A549 (cell line): ENCODE results near the gene IDUA. TPM values are rescaled to one million over a fixed set of nuclear protein-coding genes. Genes with fewer than 3 reads are reported as not detected.

Source experiments
- ATAC-seq, 2 experiments: fragments of 200-7000 bp in 1 of 2; fragments of >200 bp in 1 of 2; cut with Nextera tagmentation in 1 of 2; cut with Tn5 transposase in 1 of 2; 3 replicates each; pipeline versions ENCODE4 v1.8.0 to v1.9.1; 2018 to 2020; ENCODE audit warnings: mild to moderate bottlenecking in 1 of 2, moderate library complexity in 1 of 2
- CTCF ChIA-PET: fragments of 300-600 bp; sonication (Branson Sonifier 250); formaldehyde crosslinking; extraction: SDS; loops from one replicate; lab custom pipeline; 2021; ENCODE audit warnings: antibody characterized with exemption, inconsistent platforms; lab: Yijun Ruan, JAX
- POLR2A ChIA-PET: fragments of 350-600 bp; formaldehyde crosslinking; extraction: SDS; loops from one replicate; lab custom pipeline; 2021; ENCODE audit warnings: antibody characterized with exemption, inconsistent platforms; lab: Yijun Ruan, JAX
- DNase-seq, 2 experiments: peaks; one replicate each; pipeline versions ENCODE4 v3.0.0 to v3.0.0-alpha.2; 2011 to 2016; ENCODE audit warnings: low read depth in 1 of 2, low spot score in 1 of 2
- FAIRE-seq: peaks from 2 replicates; lab custom pipeline; 2011; peaks lifted over from hg19 to GRCh38; lab: Jason Lieb, UNC
- H3K27ac ChIP-seq, 2 experiments: fragments of >200 bp; sonication (Bioruptor Twin); formaldehyde crosslinking; 3 replicates each; pipeline ENCODE4 v1.5.1; 2016 to 2017
- H3K4me1 ChIP-seq: fragments of >200 bp; sonication (Bioruptor Twin); formaldehyde crosslinking; 3 replicates; pipeline ENCODE4 v1.6.1; 2016
- H3K4me2 ChIP-seq: fragments of >200 bp; sonication (Bioruptor Twin); formaldehyde crosslinking; 3 replicates; pipeline ENCODE4 v1.6.1; 2016
- H3K4me3 ChIP-seq: fragments of >200 bp; sonication (Bioruptor Twin); formaldehyde crosslinking; 3 replicates; pipeline ENCODE4 v1.5.1; 2016
- H3K9me3 ChIP-seq: fragments of >200 bp; sonication (Bioruptor Twin); formaldehyde crosslinking; 3 replicates; pipeline ENCODE4 v1.6.1; 2016
- BHLHE40 ChIP-seq: IDR thresholded peaks from 2 replicates; pipeline ENCODE4 v1.6.1; 2012; ENCODE audit warnings: low read depth, low read length, inconsistent platforms
- CBX8 ChIP-seq: fragments of 200-600 bp; sonication (generic); IDR thresholded peaks from 2 replicates; pipeline ENCODE4 v1.6.1; 2016
- E2F6 ChIP-seq: IDR thresholded peaks from 2 replicates; pipeline ENCODE4 v1.6.1; 2012; ENCODE audit warnings: low read depth, borderline replicate concordance
- EHF ChIP-seq: fragments of 250-450 bp; sonication (Bioruptor Pico); IDR thresholded peaks from 2 replicates; pipeline ENCODE4 v1.5.0; 2020; ENCODE audit warnings: mild to moderate bottlenecking
- EP300 ChIP-seq, 2 experiments: fragments of >200 bp; sonication (Bioruptor Twin); formaldehyde crosslinking; IDR thresholded peaks; 2 replicates in 1 of 2; 3 replicates in 1 of 2; pipeline ENCODE4 v1.6.1; 2016 to 2017
- ESRRA ChIP-seq: fragments of 150-350 bp; IDR thresholded peaks from 2 replicates; pipeline ENCODE4 v1.6.1; 2014; ENCODE audit warnings: mild to moderate bottlenecking, low read length, borderline replicate concordance
- HDAC2 ChIP-seq: fragments of 200-600 bp; sonication (generic); IDR thresholded peaks from 2 replicates; pipeline ENCODE4 v1.6.1; 2016
- HMGXB4 ChIP-seq: fragments of 250-450 bp; sonication (Bioruptor Pico); IDR thresholded peaks from 2 replicates; pipeline ENCODE4 v1.5.0; 2021; ENCODE audit warnings: mild to moderate bottlenecking, moderate library complexity, borderline replicate concordance
- JUNB ChIP-seq: fragments of >200 bp; sonication (Bioruptor Twin); formaldehyde crosslinking; IDR thresholded peaks from 2 replicates; pipeline ENCODE4 v1.6.1; 2016
- KDM5A ChIP-seq: fragments of 200-600 bp; sonication (generic); IDR thresholded peaks from 2 replicates; pipeline ENCODE4 v1.6.1; 2016; ENCODE audit warnings: antibody characterized with exemption, mild to moderate bottlenecking
- NFE2L2 ChIP-seq: fragments of 150-350 bp; conservative IDR thresholded peaks from 2 replicates; pipeline ENCODE4 v1.6.1; 2014; ENCODE audit warnings: low read length
- NPAS2 ChIP-seq: fragments of 250-450 bp; sonication (Bioruptor Pico); IDR thresholded peaks from 2 replicates; pipeline ENCODE4 v1.8.0; 2022; ENCODE audit warnings: mild to moderate bottlenecking, moderate library complexity, borderline replicate concordance
- PHF8 ChIP-seq: fragments of 200-600 bp; sonication (generic); IDR thresholded peaks from 2 replicates; pipeline ENCODE4 v1.6.1; 2016; ENCODE audit warnings: low read depth, mild to moderate bottlenecking, antibody characterized with exemption, moderate library complexity, borderline replicate concordance
- POLR2A ChIP-seq: IDR thresholded peaks from 2 replicates; pipeline ENCODE4 v1.6.1; 2012; ENCODE audit warnings: mild to moderate bottlenecking, low read length
- RARB ChIP-seq: fragments of 250-450 bp; sonication (Bioruptor Pico); IDR thresholded peaks from 2 replicates; pipeline ENCODE4 v1.8.0; 2021; ENCODE audit warnings: mild to moderate bottlenecking, moderate library complexity
- TFCP2L1 ChIP-seq: fragments of 250-450 bp; sonication (Bioruptor Pico); IDR thresholded peaks from 2 replicates; pipeline ENCODE4 v1.5.0; 2021; ENCODE audit warnings: mild to moderate bottlenecking
- ZFP36 ChIP-seq: fragments of 450-650 bp; IDR thresholded peaks from 2 replicates; pipeline ENCODE4 v1.6.1; 2014; ENCODE audit warnings: borderline replicate concordance; ENCODE audit not compliant: partially characterized antibody
- ZSCAN20 ChIP-seq: fragments of 250-450 bp; sonication (Bioruptor Pico); IDR thresholded peaks from 2 replicates; pipeline ENCODE4 v1.8.0; 2022; ENCODE audit warnings: mild to moderate bottlenecking, moderate library complexity
- WGBS: methylation state at CpG from one replicate; pipeline ENCODE4 v1.1.6; 2017; ENCODE audit errors: missing lambda C conversion rate; 5-methylcytosine and 5-hydroxymethylcytosine counted together
- polyA plus RNA-seq, 4 experiments: library from polyadenylated mRNA; depleted of rRNA in 3 of 4; stranded (reverse); fragments of >200 nt; fragmentation: RNase III in 1 of 4; extraction: RNeasy Plus Mini Kit Qiagen cat#74134 plus additional on column Dnase treatment in 1 of 4; gene quantifications; 2 replicates in 3 of 4; 3 replicates in 1 of 4; pipeline ENCODE4 v1.2.3, GENCODE V29; 2011 to 2017
- TF ChIP-seq, protein P1 (sequence below): fragments of 450-650 bp; IDR thresholded peaks from 2 replicates; pipeline ENCODE4 v1.6.1; 2014; ENCODE audit warnings: antibody characterized with exemption
- TF ChIP-seq, protein P2 (sequence below): fragments of 200-600 bp; sonication (generic); IDR thresholded peaks from 2 replicates; pipeline ENCODE4 v1.6.1; 2016; ENCODE audit warnings: antibody characterized with exemption, mild to moderate bottlenecking, moderate library complexity

IDUA gene
- polyA plus RNA-seq, 2 of the 4 experiments (the other 2 are of a cell fraction), result 3.1 to 19.4 TPM

- CTCF ChIA-PET, result interaction anchor here (0.6 kb wide), 1 partner anchor 18 kb away, joined by 4 read pairs; no protein-coding TSS in a partner anchor
- 90% methylated on average over 13 of the region's 24 CpGs for WGBS
- no peaks in the 10 kb centered on the region for H3K9me3 ChIP-seq
- POLR2A ChIA-PET, result no interaction called here
- no peak for TF ChIP-seq JUNB
- no peak for TF ChIP-seq RARB
- TF ChIP-seq, protein P1, sequence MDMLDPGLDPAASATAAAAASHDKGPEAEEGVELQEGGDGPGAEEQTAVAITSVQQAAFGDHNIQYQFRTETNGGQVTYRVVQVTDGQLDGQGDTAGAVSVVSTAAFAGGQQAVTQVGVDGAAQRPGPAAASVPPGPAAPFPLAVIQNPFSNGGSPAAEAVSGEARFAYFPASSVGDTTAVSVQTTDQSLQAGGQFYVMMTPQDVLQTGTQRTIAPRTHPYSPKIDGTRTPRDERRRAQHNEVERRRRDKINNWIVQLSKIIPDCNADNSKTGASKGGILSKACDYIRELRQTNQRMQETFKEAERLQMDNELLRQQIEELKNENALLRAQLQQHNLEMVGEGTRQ, result no peak
- TF ChIP-seq EP300 (IDR thresholded peaks at IDR 0.05), result no peak
- no peak for TF ChIP-seq BHLHE40
- no peak for TF ChIP-seq NFE2L2
- no peak for TF ChIP-seq HDAC2
- no peak for TF ChIP-seq E2F6
- no peak for TF ChIP-seq ESRRA
- no peak for TF ChIP-seq ZSCAN20 (CRISPR knock-in tag)
- TF ChIP-seq, protein P2, sequence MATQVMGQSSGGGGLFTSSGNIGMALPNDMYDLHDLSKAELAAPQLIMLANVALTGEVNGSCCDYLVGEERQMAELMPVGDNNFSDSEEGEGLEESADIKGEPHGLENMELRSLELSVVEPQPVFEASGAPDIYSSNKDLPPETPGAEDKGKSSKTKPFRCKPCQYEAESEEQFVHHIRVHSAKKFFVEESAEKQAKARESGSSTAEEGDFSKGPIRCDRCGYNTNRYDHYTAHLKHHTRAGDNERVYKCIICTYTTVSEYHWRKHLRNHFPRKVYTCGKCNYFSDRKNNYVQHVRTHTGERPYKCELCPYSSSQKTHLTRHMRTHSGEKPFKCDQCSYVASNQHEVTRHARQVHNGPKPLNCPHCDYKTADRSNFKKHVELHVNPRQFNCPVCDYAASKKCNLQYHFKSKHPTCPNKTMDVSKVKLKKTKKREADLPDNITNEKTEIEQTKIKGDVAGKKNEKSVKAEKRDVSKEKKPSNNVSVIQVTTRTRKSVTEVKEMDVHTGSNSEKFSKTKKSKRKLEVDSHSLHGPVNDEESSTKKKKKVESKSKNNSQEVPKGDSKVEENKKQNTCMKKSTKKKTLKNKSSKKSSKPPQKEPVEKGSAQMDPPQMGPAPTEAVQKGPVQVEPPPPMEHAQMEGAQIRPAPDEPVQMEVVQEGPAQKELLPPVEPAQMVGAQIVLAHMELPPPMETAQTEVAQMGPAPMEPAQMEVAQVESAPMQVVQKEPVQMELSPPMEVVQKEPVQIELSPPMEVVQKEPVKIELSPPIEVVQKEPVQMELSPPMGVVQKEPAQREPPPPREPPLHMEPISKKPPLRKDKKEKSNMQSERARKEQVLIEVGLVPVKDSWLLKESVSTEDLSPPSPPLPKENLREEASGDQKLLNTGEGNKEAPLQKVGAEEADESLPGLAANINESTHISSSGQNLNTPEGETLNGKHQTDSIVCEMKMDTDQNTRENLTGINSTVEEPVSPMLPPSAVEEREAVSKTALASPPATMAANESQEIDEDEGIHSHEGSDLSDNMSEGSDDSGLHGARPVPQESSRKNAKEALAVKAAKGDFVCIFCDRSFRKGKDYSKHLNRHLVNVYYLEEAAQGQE, result no peak
- TF ChIP-seq CBX8, result no peak
- no peak for TF ChIP-seq HMGXB4 (CRISPR knock-in tag)
- no peak for TF ChIP-seq NPAS2 (CRISPR knock-in tag)
- TF ChIP-seq KDM5A, result no peak
- no peak for TF ChIP-seq EHF (CRISPR knock-in tag)
- TF ChIP-seq PHF8, result no peak
- TF ChIP-seq, all 56 proteins: peak for 0
- DNase-seq (no peak), FAIRE-seq (no peak), ATAC-seq (no peak; a peak in 1 of 6 replicates)
- Histone ChIP-seq H3K4me1 (no peaks in the 10 kb centered on the region), H3K4me2 (no peak overlapping the region), H3K27ac (no peak overlapping the region), H3K4me3 (no peak overlapping the region)
These were observed 27.3 kb upstream of the IDUA start for GRCh38 chr4:959338-960139.

GRCh38 chr4:960140-960635 lies 26.7 kb upstream of the IDUA start:
- no peak for TF ChIP-seq POLR2A
- TF ChIP-seq PHF8, result no peak
- TF ChIP-seq TFCP2L1 (CRISPR knock-in tag), result no peak
- no peak for TF ChIP-seq ZFP36
- WGBS, result 76% methylated on average over 5 of the region's 16 CpGs
- no peaks in the 10 kb centered on the region for H3K9me3 ChIP-seq
- peak in 1 of 2 experiments; percentile 8; a peak in 1 of 6 replicates for ATAC-seq
- ChIA-PET CTCF (no interaction called here), POLR2A (no interaction called here)
- no peak overlapping the region for H3K27ac ChIP-seq
- H3K4me2 ChIP-seq, result no peak overlapping the region
- no peak overlapping the region for H3K4me3 ChIP-seq
- no peak for FAIRE-seq
- no peak for DNase-seq
- H3K4me1 ChIP-seq, result no peaks in the 10 kb centered on the region
